ENCODE data around the gene PLCB1.

- TF ChIP-seq CTCF (conservative IDR thresholded peaks at IDR 0.05 in 1 of 2, IDR thresholded peaks at IDR 0.05 in 1 of 2; ENCODE audit: low read depth in 1 of 2, low read length in 2 of 2) (no peak), EZH2 (IDR thresholded peaks at IDR 0.05; ENCODE audit: low read length, missing control alignments) (no peak)
These were observed 646.3 kb downstream of the PLCB1 start for GRCh38 chr20:8778387-8778786.
